NT2/D1 (cell line): Measurements from ENCODE around the gene MGARP.

ENCODE experiments used
- YY1 ChIP-seq: IDR thresholded peaks from 2 replicates; pipeline ENCODE4 v1.6.1; 2011; ENCODE audit not compliant: insufficient read length, insufficient read depth
- ZNF274 ChIP-seq: IDR thresholded peaks from 2 replicates; pipeline ENCODE4 v1.6.1; 2011; ENCODE audit warnings: mild to moderate bottlenecking, low read depth, low read length

- TF ChIP-seq ZNF274: no peak
- no peak for TF ChIP-seq YY1
These were observed 24.9 kb upstream of the MGARP start for GRCh38 chr4:139304920-139305319.
